GM21360 (cell line): ENCODE measurements around the gene RNF34.

Experiments used
- ATAC-seq: cut with Tn5 transposase; IDR thresholded peaks from one replicate; pipeline ENCODE4 v1.9.1; 2021; ENCODE audit warnings: mild to moderate bottlenecking, moderate library complexity; ENCODE audit not compliant: unreplicated experiment

Gene RNF34

GRCh38 chr12:121436706-121437105, 36.8 kb downstream of the RNF34 start:
- ATAC-seq: no peak

- no peak for ATAC-seq
Measured at GRCh38 chr12:121438905-121439304, 39.0 kb downstream of the RNF34 start.

GRCh38 chr12:121439715-121440114, 39.8 kb downstream of the RNF34 start:
- no peak for ATAC-seq

GRCh38 chr12:121440768-121441167, 40.9 kb downstream of the RNF34 start:
- no peak for ATAC-seq

GRCh38 chr12:121441555-121441954, 41.6 kb downstream of the RNF34 start:
- no peak for ATAC-seq

GRCh38 chr12:121442028-121442948, 42.4 kb downstream of the RNF34 start:
- ATAC-seq: no peak

GRCh38 chr12:121443193-121443870, 43.4 kb downstream of the RNF34 start:
- ATAC-seq: no peak

- no peak for ATAC-seq
Measured at GRCh38 chr12:121443911-121444841, 44.3 kb downstream of the RNF34 start.

GRCh38 chr12:121444842-121445202, 44.9 kb downstream of the RNF34 start:
- no peak for ATAC-seq

GRCh38 chr12:121446750-121447149, 46.8 kb downstream of the RNF34 start:
- ATAC-seq: no peak

GRCh38 chr12:121448771-121449315, 48.9 kb downstream of the RNF34 start:
- ATAC-seq: no peak

- no peak for ATAC-seq
Measured at GRCh38 chr12:121451961-121452339, 52.0 kb downstream of the RNF34 start.

GRCh38 chr12:121452340-121452984, 52.5 kb downstream of the RNF34 start:
- no peak for ATAC-seq

GRCh38 chr12:121452985-121453360, 53.1 kb downstream of the RNF34 start:
- no peak for ATAC-seq

- ATAC-seq: no peak
Measured at GRCh38 chr12:121453629-121454028, 53.7 kb downstream of the RNF34 start.

GRCh38 chr12:121454921-121455320, 55.0 kb downstream of the RNF34 start:
- ATAC-seq: no peak

- ATAC-seq: no peak
Measured at GRCh38 chr12:121455766-121456420, 56.0 kb downstream of the RNF34 start.

GRCh38 chr12:121456551-121456950, 56.6 kb downstream of the RNF34 start:
- ATAC-seq: no peak

GRCh38 chr12:121461048-121461447, 61.1 kb downstream of the RNF34 start:
- ATAC-seq: no peak

- no peak for ATAC-seq
Measured at GRCh38 chr12:121464331-121464730, 64.4 kb downstream of the RNF34 start.
